Prostate gland (tissue), 2 donors: Measurements from ENCODE around the gene WDR35. TPM values are rescaled to one million over a fixed set of nuclear protein-coding genes. Genes with fewer than 3 reads are reported as not detected.
A peak's percentile ranks its signal among the peaks of the same experiment; 100 is the strongest.

Experiments
- DNase-seq: peaks from one replicate; pipeline ENCODE4 v3.0.0-alpha.2; 2019; ENCODE audit warnings: low spot score
- H3K27ac ChIP-seq, 2 donors: fragments of 200-600 bp; sonication (generic); 2 replicates each; pipeline ENCODE4 v1.5.1; 2017 to 2019
- H3K27me3 ChIP-seq: fragments of 200-600 bp; sonication (generic); replicated peaks from 2 replicates; pipeline ENCODE4 v1.5.1; 2019; ENCODE audit not compliant: insufficient read depth
- H3K36me3 ChIP-seq, 2 donors: fragments of 200-600 bp; sonication (generic); 1 replicate in 1 of 2; 2 replicates in 1 of 2; pipeline versions ENCODE4 v1.5.1 to v1.8.1; 2017 to 2019
- H3K4me1 ChIP-seq: fragments of 200-600 bp; sonication (generic); replicated peaks from 2 replicates; pipeline ENCODE4 v1.5.1; 2019
- H3K4me3 ChIP-seq, 2 donors: fragments of 200-600 bp; sonication (generic); 2 replicates each; pipeline ENCODE4 v1.5.1; 2017 to 2019
- H3K9me3 ChIP-seq: fragments of 200-600 bp; sonication (generic); 2 replicates; pipeline ENCODE4 v1.5.1; 2017
- POLR2A ChIP-seq: fragments of 450-650 bp; IDR thresholded peaks from one replicate; pipeline ENCODE4 v1.6.1; 2016; ENCODE audit warnings: antibody characterized with exemption, mild to moderate bottlenecking
- POLR2AphosphoS5 ChIP-seq: sonication (generic); formaldehyde crosslinking; IDR thresholded peaks from one replicate; pipeline ENCODE4 v1.6.1; 2017; ENCODE audit warnings: antibody characterized with exemption
- WGBS: methylation state at CpG from one replicate; pipeline ENCODE4 v1.1.5; 2018; 5-methylcytosine and 5-hydroxymethylcytosine counted together
- intact Hi-C: fragments of 100-400 bp; cut with DNase I; formaldehyde crosslinking; loops from one replicate; pipeline ENCODE4 v1.14.2; 2022
- total RNA-seq, 2 donors: library from RNA; depleted of rRNA; stranded (reverse); fragments of >200 nt; gene quantifications; one replicate each; pipeline ENCODE4 v1.1.0, GENCODE V29; 2016
- TF ChIP-seq, protein P1 (sequence below), 4 experiments: fragments of 200-600 bp in 2 of 4; fragments of 450-650 bp in 2 of 4; sonication (generic) in 2 of 4; IDR thresholded peaks; 1 replicate in 3 of 4; 2 replicates in 1 of 4; pipeline ENCODE4 v1.5.1; 2016 to 2019; ENCODE audit warnings: antibody characterized with exemption in 4 of 4, mild to moderate bottlenecking in 2 of 4, moderate library complexity in 2 of 4

WDR35 gene
- total RNA-seq, 2 donors from 2014 or later = 9.2 to 10.1 TPM

DNA sequence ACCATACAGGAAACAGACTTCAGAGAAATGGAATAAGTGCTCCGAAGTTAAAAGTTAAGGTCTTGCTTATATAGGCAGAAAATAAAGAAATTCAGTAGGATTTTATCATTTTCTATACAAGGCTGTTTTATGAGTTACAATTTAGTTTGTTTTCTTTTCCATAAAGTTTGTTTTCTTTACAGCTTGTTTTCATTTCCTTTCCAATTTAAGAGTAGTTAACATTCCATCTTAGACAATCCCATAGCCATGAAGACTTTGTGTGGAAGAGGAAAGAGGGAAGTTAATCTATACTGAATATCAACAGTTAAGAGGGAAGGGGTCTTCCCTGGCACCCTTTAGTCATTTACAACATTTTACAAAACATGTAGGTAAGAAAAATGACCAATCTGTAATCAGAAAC, 114.6 kb downstream of the WDR35 start:
- Histone ChIP-seq H3K27me3 (no peaks in the 10 kb centered on the region), H3K27ac (peak overlapping the region in 1 of 2 donors; percentile 4), H3K4me3 (no peak overlapping the region), H3K4me1 (no peaks in the 10 kb centered on the region), H3K9me3 (no peaks in the 10 kb centered on the region), H3K36me3 (no peaks in the 10 kb centered on the region)
- DNase-seq = no peak
- WGBS = 71% methylated on average over 1 of the region's 1 CpG
- intact Hi-C loops = no loop called here
- no peak for TF ChIP-seq POLR2A
- TF ChIP-seq, protein P1, sequence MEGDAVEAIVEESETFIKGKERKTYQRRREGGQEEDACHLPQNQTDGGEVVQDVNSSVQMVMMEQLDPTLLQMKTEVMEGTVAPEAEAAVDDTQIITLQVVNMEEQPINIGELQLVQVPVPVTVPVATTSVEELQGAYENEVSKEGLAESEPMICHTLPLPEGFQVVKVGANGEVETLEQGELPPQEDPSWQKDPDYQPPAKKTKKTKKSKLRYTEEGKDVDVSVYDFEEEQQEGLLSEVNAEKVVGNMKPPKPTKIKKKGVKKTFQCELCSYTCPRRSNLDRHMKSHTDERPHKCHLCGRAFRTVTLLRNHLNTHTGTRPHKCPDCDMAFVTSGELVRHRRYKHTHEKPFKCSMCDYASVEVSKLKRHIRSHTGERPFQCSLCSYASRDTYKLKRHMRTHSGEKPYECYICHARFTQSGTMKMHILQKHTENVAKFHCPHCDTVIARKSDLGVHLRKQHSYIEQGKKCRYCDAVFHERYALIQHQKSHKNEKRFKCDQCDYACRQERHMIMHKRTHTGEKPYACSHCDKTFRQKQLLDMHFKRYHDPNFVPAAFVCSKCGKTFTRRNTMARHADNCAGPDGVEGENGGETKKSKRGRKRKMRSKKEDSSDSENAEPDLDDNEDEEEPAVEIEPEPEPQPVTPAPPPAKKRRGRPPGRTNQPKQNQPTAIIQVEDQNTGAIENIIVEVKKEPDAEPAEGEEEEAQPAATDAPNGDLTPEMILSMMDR (IDR thresholded peaks at IDR 0.05) = no peak
- TF ChIP-seq POLR2AphosphoS5 = no peak

DNA sequence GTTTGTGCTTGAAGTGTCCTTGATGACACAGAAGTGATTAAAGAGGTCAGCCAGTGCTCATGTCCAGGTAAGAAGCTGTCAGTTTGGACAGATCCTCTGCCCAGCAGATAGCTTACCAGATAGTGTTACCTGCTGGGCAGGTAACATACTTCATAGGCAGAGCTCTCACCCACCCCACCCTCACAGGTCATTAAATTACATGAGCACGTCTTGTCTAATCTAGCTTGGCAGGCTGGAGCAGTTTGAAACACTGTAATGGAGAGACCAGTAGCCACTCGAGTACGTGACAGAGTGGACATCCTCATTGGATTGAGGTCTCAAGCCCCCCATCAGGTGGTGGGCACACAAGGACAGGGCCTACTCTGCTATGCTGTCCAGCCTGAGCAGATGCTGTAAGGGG, 115.2 kb downstream of the WDR35 start:
- Histone ChIP-seq H3K36me3 (no peaks in the 10 kb centered on the region), H3K4me1 (no peaks in the 10 kb centered on the region), H3K9me3 (no peaks in the 10 kb centered on the region), H3K4me3 (no peak overlapping the region), H3K27me3 (no peaks in the 10 kb centered on the region), H3K27ac (peak overlapping the region in 1 of 2 donors; percentile 4)
- intact Hi-C loops = no loop called here
- WGBS = 44% methylated on average over 3 of the region's 3 CpGs
- DNase-seq = peak; percentile 44
- TF ChIP-seq, protein P1 (IDR thresholded peaks at IDR 0.05) = no peak
- peak; percentile 63 for TF ChIP-seq POLR2AphosphoS5
- TF ChIP-seq POLR2A = no peak

DNA sequence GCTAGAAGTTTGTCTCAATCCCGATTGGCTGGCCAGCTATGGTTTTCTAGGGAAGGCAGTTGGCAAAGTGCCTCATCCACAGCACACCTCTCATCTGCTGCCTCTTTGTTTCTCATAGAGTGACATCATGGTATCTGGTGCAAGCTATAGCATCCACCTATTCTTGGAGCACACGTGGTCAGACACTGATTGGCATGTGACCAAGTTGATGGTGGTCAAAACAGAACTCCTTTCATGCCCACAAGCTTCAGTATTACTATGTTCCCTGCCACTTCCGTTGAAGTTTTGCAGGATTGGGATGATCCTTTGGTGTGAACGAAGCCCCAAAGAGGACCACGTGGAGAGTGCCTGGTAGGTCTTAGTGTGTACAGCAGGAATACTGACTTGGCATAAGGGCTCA, 116.9 kb downstream of the WDR35 start:
- no peak overlapping the region for H3K27ac ChIP-seq
- no peak for DNase-seq
- no peaks in the 10 kb centered on the region for H3K36me3 ChIP-seq
- 88% methylated on average over 5 of the region's 5 CpGs for WGBS
- intact Hi-C loops = no loop called here
- no peak for TF ChIP-seq POLR2A
- TF ChIP-seq POLR2AphosphoS5 = no peak
- TF ChIP-seq, protein P1 (IDR thresholded peaks at IDR 0.05) = no peak
- H3K27me3 ChIP-seq = no peaks in the 10 kb centered on the region
- no peak overlapping the region for H3K4me3 ChIP-seq
- H3K4me1 ChIP-seq = no peaks in the 10 kb centered on the region
- no peaks in the 10 kb centered on the region for H3K9me3 ChIP-seq

DNA sequence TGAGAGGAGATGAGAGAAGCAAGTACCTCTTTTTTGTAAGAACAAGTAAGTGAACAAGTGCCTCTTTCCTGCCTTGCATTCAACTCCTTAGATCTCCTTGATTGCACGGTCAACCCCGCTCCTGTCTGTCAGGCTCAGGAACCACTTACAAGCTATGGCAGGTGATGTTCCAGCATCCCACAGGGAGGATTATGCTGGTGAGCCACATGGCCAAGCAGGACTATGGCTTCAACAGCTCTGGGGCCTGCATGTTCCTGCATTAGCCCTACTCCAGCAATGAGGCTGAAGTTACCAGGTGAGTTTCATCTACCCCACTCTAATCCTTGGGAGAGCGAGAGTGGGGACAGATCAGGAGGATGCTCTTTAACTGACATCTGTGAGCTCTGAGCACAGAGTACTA, 117.6 kb downstream of the WDR35 start:
- no peak overlapping the region for H3K4me3 ChIP-seq
- no peak overlapping the region for H3K27ac ChIP-seq
- H3K36me3 ChIP-seq = no peaks in the 10 kb centered on the region
- DNase-seq = no peak
- no peaks in the 10 kb centered on the region for H3K27me3 ChIP-seq
- intact Hi-C loops = no loop called here
- WGBS = 90% methylated on average over 3 of the region's 3 CpGs
- no peaks in the 10 kb centered on the region for H3K4me1 ChIP-seq
- no peaks in the 10 kb centered on the region for H3K9me3 ChIP-seq
- TF ChIP-seq, protein P1 (IDR thresholded peaks at IDR 0.05) = no peak
- TF ChIP-seq POLR2AphosphoS5 (no peak), POLR2A (no peak)

DNA sequence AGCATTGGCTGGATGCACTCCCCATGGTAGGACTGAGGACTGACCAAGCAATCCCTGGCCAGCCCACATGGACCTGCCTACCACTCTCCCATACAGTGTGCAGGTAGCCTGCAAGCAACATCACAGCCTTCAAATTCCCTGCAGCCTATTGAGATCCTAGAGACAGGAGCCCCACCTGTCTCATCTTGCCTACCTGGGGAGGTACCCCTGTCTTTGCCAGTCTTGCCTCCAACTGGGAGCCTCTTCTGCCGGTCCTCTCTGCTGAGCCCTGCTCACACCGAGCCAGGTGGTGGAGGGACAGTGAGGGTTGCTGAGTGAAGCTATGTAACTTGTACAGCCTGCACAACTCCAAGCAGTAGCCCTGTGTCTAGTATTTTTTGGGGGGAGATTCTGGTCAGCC, 118.1 kb downstream of the WDR35 start:
- DNase-seq = no peak
- no peak overlapping the region for H3K4me3 ChIP-seq
- no peak overlapping the region for H3K27ac ChIP-seq
- no peaks in the 10 kb centered on the region for H3K27me3 ChIP-seq
- intact Hi-C loops = no loop called here
- no peaks in the 10 kb centered on the region for H3K36me3 ChIP-seq
- no peaks in the 10 kb centered on the region for H3K4me1 ChIP-seq
- no peak for TF ChIP-seq POLR2A
- H3K9me3 ChIP-seq = no peaks in the 10 kb centered on the region
- WGBS = 94% methylated on average over 2 of the region's 2 CpGs
